ENCODE measurements around the gene CFAP45.
A peak's percentile ranks its signal among the peaks of the same experiment; 100 is the strongest.

The CFAP45 gene

DNA sequence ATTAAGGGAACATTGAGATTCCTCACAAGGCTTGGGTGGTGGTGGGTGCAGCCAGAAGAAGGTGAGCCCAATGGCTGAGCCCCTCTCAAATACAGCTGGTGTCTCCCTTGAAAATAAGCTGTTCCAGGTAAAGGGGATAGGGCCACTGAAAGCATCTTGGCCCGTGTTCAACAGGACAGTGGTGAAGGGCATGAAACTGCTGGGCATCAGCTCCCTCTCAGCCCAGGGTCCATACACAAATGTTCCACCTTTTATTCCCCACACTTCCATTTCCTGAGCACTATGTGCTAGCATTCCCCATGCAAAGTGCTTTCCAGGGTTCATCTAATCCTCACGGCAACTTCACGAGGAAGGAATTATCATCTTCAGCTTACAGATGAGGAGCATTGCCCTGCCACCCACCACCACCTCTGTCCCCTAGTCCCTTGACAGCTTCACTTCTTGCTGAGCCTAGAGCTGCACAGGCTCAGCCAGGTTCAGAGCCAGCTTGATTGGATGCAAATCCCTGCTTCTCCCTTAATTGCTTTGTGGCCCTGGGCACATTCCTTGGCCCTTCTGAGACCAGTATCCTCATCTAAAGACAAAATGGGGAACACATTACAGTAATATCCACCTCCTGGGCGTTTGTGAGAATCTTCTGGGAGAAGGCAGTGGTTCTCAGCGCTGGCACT lies 15.7 kb upstream of the CFAP45 start:
- TF ChIP-seq, protein P1, sequence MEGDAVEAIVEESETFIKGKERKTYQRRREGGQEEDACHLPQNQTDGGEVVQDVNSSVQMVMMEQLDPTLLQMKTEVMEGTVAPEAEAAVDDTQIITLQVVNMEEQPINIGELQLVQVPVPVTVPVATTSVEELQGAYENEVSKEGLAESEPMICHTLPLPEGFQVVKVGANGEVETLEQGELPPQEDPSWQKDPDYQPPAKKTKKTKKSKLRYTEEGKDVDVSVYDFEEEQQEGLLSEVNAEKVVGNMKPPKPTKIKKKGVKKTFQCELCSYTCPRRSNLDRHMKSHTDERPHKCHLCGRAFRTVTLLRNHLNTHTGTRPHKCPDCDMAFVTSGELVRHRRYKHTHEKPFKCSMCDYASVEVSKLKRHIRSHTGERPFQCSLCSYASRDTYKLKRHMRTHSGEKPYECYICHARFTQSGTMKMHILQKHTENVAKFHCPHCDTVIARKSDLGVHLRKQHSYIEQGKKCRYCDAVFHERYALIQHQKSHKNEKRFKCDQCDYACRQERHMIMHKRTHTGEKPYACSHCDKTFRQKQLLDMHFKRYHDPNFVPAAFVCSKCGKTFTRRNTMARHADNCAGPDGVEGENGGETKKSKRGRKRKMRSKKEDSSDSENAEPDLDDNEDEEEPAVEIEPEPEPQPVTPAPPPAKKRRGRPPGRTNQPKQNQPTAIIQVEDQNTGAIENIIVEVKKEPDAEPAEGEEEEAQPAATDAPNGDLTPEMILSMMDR (IDR thresholded peaks at IDR 0.05): no peak
- Histone ChIP-seq H3K4me3 (ENCODE audit: low read depth in 1 of 2, low read length in 1 of 2) (no peak overlapping the region), H3K4me1 (ENCODE audit: control insufficient read depth in 1 of 2, insufficient read depth in 1 of 2, low read depth in 1 of 2, low read length in 1 of 2) (peaks cover 33 to 59% of the 10 kb centered on the region in 2 experiments), H3K36me3 (peaks cover 70% of the 10 kb centered on the region), H3K27me3 (no peaks in the 10 kb centered on the region), H3K9me3 (no peaks in the 10 kb centered on the region), H3K27ac (peak overlapping the region; percentile 65)

DNA sequence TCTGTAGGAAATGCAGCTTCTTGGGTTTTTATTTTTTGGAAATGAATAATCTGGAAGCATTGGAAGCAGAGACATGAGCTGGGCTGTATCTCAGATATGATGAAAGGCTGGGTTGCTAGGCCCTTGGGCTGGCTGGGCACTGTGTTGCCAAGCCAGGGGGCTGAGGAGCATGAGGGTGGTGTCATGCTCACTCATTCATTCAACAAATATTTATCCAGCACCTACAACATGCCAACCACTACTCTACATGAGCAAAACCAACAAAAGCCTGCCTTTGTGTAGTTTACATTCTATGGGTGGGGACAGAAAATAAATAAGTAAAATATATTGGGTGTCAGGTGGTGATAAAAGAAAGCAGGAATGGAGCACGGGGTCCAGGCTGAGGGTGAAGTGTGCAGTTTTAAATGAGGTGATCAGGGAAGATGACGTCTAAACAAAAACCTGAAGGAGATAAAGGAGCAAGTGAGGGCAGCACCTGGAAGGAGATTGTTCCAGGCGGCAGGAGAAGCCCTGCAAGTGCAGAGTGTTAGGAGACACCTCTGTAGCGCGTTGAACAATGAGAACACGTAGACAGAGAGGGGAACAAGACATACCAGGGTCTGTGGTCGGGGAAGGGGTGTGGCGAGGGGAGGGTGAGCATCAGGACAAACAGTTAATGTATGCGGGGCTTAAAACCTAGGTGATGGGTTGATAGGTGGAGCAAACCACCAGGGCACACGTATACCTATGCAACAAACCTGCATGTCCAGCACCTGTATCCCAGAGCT lies 14.5 kb upstream of the CFAP45 start:
- TF ChIP-seq, protein P1 (IDR thresholded peaks at IDR 0.05): no peak
- no peak overlapping the region for H3K4me3 ChIP-seq (ENCODE audit: low read depth in 1 of 2, low read length in 1 of 2)
- H3K4me1 ChIP-seq (ENCODE audit: control insufficient read depth in 1 of 2, insufficient read depth in 1 of 2, low read depth in 1 of 2, low read length in 1 of 2): peaks cover 34 to 59% of the 10 kb centered on the region in 2 experiments
- no peaks in the 10 kb centered on the region for H3K9me3 ChIP-seq
- H3K27me3 ChIP-seq: no peaks in the 10 kb centered on the region
- peak overlapping the region; percentile 97 for H3K27ac ChIP-seq
- H3K36me3 ChIP-seq: peaks cover 57% of the 10 kb centered on the region

DNA sequence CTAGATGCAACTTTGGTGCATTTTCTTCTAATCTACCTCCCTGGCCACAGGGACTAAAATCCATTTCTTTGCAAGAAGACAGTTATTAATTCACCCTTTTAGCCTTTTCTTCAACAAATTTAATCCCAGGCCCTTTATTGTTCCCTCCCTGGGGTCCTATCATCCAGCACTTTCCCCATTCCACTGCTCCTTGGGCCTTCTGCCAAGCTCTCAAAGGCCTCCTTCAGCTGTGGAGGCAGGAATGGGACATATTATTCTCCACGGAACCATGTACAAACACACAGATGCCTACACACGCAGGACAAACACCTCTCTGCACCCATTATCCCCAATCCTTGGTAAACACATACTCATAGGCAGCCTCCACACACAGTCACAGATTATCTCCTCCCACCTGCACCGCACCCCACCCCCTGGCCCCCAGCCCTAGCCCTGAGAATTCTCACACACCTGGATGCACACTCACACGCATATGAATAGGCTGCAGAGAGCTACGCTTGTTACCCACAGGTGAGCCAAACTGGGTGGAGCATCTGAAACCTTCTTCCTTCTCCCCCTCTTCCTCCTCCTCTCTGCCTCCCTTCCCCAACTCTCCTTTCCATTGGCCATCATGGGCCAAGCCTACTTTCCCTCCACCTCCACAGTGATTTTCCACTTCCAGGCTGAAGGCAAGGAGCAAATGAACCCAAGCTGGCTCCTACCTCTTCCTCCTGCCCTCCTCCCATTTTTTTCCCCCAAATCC lies 13.7 kb upstream of the CFAP45 start:
- Histone ChIP-seq H3K36me3 (peaks cover 49% of the 10 kb centered on the region), H3K27me3 (no peaks in the 10 kb centered on the region), H3K4me1 (ENCODE audit: control insufficient read depth in 1 of 2, insufficient read depth in 1 of 2, low read depth in 1 of 2, low read length in 1 of 2) (peaks cover 40 to 59% of the 10 kb centered on the region in 2 experiments), H3K4me3 (ENCODE audit: low read depth in 1 of 2, low read length in 1 of 2) (no peak overlapping the region), H3K27ac (peak overlapping the region; percentile 97), H3K9me3 (no peaks in the 10 kb centered on the region)
- TF ChIP-seq, protein P1 (IDR thresholded peaks at IDR 0.05): no peak

DNA sequence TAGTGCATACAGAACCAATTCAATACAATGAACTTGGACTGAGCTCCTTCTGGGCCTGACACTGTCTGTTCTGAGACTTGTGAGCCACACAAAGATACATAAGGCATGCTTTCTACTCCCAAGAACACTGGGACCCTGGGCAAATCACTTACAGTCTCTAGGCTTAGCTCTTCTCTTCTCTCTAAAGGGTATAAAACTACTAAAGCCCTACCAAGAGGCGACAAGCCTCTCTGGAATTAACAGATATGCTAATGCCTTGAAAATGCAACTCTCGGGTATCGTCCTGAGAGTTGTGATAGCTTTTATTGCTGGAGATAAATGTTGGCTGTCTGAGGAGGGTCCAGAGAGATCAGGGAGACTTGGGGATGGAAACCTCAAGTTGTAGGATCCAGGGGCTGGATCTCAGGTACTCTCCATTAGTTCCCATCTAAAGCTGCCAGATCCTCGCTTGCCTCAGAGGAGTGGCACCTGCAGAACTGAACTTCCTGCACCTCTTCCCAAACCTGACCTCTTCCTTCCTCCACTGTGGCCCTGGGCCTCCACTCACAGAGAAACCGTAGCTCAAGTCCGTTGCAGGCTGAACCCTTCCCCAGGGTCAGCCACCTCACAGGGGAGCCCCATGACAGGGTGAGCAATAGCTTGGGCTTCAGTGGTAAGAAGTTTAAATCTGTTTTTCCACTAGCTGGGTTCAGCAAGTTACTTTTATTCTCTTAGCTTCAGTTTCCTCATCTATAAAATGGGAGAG lies 11.5 kb upstream of the CFAP45 start:
- peak overlapping the region; percentile 97 for H3K27ac ChIP-seq
- H3K27me3 ChIP-seq: no peaks in the 10 kb centered on the region
- H3K4me3 ChIP-seq (ENCODE audit: low read depth in 1 of 2, low read length in 1 of 2): peak overlapping the region; percentile 34 to 40
- H3K4me1 ChIP-seq (ENCODE audit: control insufficient read depth in 1 of 2, insufficient read depth in 1 of 2, low read depth in 1 of 2, low read length in 1 of 2): peaks cover 40 to 49% of the 10 kb centered on the region in 2 experiments
- TF ChIP-seq, protein P1 (IDR thresholded peaks at IDR 0.05): no peak
- no peaks in the 10 kb centered on the region for H3K9me3 ChIP-seq
- H3K36me3 ChIP-seq: peaks cover 28% of the 10 kb centered on the region
